Activated CD8-positive, alpha-beta T cell treated with anti-CD3 and anti-CD28 coated beads, Interleukin-2, amount 10 ng/mL, durations not matched to agents 7 days and 5 days (primary cell): ENCODE data around the gene ANKRD16. TPM values are rescaled to one million over a fixed set of nuclear protein-coding genes. Genes with fewer than 3 reads are reported as not detected.
A peak's percentile ranks its signal among the peaks of the same experiment; 100 is the strongest.

ENCODE experiments used
- ATAC-seq: fragments of 150-1000 bp; cut with Tn5 transposase; one replicate; pipeline ENCODE4 v1.10.0; 2021; ENCODE audit warnings: moderate library complexity
- CTCF ChIA-PET: fragments of 350-600 bp; sonication (Branson Sonifier 250); formaldehyde crosslinking; loops from one replicate; lab custom pipeline; 2021; ENCODE audit warnings: antibody characterized with exemption; lab: Charles Lee
- POLR2A ChIA-PET: fragments of 350-600 bp; sonication (Branson Sonifier 250); formaldehyde crosslinking; loops from one replicate; lab custom pipeline; 2021; ENCODE audit warnings: antibody characterized with exemption; lab: Charles Lee
- DNase-seq: peaks from one replicate; pipeline ENCODE4 v3.0.0-alpha.2; 2020
- H3K27ac Mint-ChIP-seq: one replicate; pipeline ENCODE4 v1.8.0; 2021; ENCODE audit warnings: mild to moderate bottlenecking, mixed read lengths
- H3K27me3 Mint-ChIP-seq: one replicate; pipeline ENCODE4 v1.8.0; 2021; ENCODE audit warnings: low read depth, mixed read lengths
- H3K36me3 Mint-ChIP-seq: one replicate; pipeline ENCODE4 v1.8.0; 2021; ENCODE audit warnings: low read depth, mixed read lengths
- H3K4me1 Mint-ChIP-seq: one replicate; pipeline ENCODE4 v1.8.0; 2021; ENCODE audit warnings: low read depth, mixed read lengths
- H3K4me3 Mint-ChIP-seq: one replicate; pipeline ENCODE4 v1.8.0; 2021; ENCODE audit warnings: mild to moderate bottlenecking, mixed read lengths
- H3K9me3 Mint-ChIP-seq: one replicate; pipeline ENCODE4 v1.8.0; 2022; ENCODE audit warnings: mixed read lengths; ENCODE audit not compliant: insufficient read depth
- total RNA-seq, 2 experiments: library from RNA; stranded (reverse); gene quantifications; one replicate each; pipeline ENCODE4 v1.2.3, GENCODE V29; 2021

Gene ANKRD16
- 1 to 10 TPM; 5.2 to 5.7 TPM for total RNA-seq

GRCh38 chr10:5889624-5890451 lies at the start of gene ANKRD16, which contains the start of gene FBH1:
Gene ANKRD16 (minus strand): TSS chr10:5889893. CDS start chr10:5889354, 539 bp downstream.
Gene FBH1 (plus strand): TSS chr10:5890243. CDS start chr10:5890346, 103 bp downstream.
- Mint-ChIP-seq H3K9me3 (no peaks in the 10 kb centered on the region), H3K4me3 (peak within 1 kb of the TSS; percentile 83), H3K27me3 (no peaks in the 10 kb centered on the region), H3K36me3 (peaks cover 22% of the 10 kb centered on the region), H3K4me1 (peaks cover 42% of the 10 kb centered on the region), H3K27ac (peak within 1 kb of the TSS; percentile 75)
- ATAC-seq = peak; percentile 87
- CTCF ChIA-PET = interaction anchor here (0.6 to 3.1 kb wide), 12 partner anchors 8 to 512 kb away, joined by 3 to 12 read pairs (median 4); partner anchors contain the start of gene IL15RA
- POLR2A ChIA-PET = interaction anchor here (0.6 to 2.6 kb wide), 4 partner anchors 14 to 87 kb away, joined by 4 to 14 read pairs (median 6); partner anchors contain the start of genes GDI2 and IL15RA
- peak; percentile 97 for DNase-seq

- Mint-ChIP-seq H3K36me3 (peaks cover 27% of the 10 kb centered on the region), H3K4me3 (no peak overlapping the region), H3K27me3 (no peaks in the 10 kb centered on the region), H3K9me3 (no peaks in the 10 kb centered on the region), H3K4me1 (no peaks in the 10 kb centered on the region), H3K27ac (no peak overlapping the region)
- no peak for DNase-seq
- ChIA-PET POLR2A (no interaction called here), CTCF (no interaction called here)
- ATAC-seq = no peak
Measured at GRCh38 chr10:5938291-5938690, 48.6 kb upstream of the ANKRD16 start.

DNA sequence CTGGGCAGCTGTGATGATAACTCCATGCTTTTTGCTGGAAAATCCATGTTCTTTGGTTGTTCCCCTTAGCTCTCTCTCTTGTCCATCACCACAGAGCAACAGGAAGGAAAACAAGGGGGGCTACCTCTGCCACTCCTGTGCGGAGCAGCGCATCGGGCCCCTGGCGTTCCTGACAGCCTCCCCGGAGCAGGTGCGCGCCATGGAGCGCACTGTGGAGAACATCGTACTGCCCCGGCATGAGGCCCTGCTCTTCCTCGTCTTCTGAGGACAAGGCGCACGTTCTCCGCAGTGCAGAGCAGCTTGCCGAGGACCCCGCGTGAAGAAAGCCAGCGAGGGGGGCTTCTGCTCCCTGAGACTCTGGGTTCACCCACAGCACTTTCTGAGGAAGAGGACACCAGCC lies 47.3 kb upstream of the ANKRD16 start:
- no peaks in the 10 kb centered on the region for H3K27me3 Mint-ChIP-seq
- no peak overlapping the region for H3K27ac Mint-ChIP-seq
- H3K4me3 Mint-ChIP-seq = no peak overlapping the region
- ATAC-seq = no peak
- H3K36me3 Mint-ChIP-seq = peaks cover 30% of the 10 kb centered on the region
- H3K9me3 Mint-ChIP-seq = no peaks in the 10 kb centered on the region
- DNase-seq = no peak
- no peaks in the 10 kb centered on the region for H3K4me1 Mint-ChIP-seq
- ChIA-PET CTCF (interaction anchor here (0.5 kb wide), 1 partner anchor 13 kb away, joined by 3 read pairs; no protein-coding TSS in a partner anchor), POLR2A (no interaction called here)

- no peaks in the 10 kb centered on the region for H3K27me3 Mint-ChIP-seq
- H3K4me1 Mint-ChIP-seq = no peaks in the 10 kb centered on the region
- POLR2A ChIA-PET = no interaction called here
- H3K27ac Mint-ChIP-seq = no peak overlapping the region
- H3K9me3 Mint-ChIP-seq = no peaks in the 10 kb centered on the region
- peaks cover 37% of the 10 kb centered on the region for H3K36me3 Mint-ChIP-seq
- ATAC-seq = no peak
- DNase-seq = no peak
- CTCF ChIA-PET = no interaction called here
- no peak overlapping the region for H3K4me3 Mint-ChIP-seq
Measured at GRCh38 chr10:5935628-5936027, 45.9 kb upstream of the ANKRD16 start.

DNA sequence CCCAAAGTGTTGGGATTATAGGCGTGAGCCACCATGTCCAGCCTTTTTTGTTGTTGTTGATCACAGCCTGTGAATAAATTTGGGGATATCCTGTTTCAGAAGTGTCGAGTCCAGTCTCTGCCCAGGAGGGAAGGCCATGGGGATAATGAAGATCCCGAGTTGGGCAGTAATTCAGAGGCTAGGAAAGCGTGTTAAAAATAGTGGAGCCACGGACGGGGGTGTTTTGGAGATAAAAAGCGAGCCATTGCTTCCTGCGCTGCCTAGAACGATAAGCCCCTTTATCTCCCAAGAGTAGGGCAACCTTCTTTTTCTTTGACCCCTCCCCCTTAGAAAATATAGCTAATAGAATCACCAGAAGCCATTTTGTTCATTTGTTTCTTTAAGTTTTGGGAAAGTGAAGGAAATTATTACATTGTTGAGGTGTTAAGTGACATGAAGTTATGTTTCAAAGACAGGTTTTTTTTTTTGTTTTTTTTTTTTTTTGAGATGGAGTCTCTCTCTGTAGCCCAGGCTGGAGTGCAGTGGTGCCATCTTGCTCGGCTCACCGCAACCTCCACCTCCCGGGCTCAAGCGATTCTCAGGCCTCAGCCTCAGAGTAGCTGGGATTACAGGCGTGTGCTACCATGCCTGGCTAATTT lies 44.3 kb upstream of the ANKRD16 start:
- CTCF ChIA-PET = no interaction called here
- H3K4me1 Mint-ChIP-seq = no peaks in the 10 kb centered on the region
- H3K9me3 Mint-ChIP-seq = no peaks in the 10 kb centered on the region
- no peaks in the 10 kb centered on the region for H3K27me3 Mint-ChIP-seq
- ATAC-seq (no peak), DNase-seq (no peak)
- H3K4me3 Mint-ChIP-seq = no peak overlapping the region
- peaks cover 46% of the 10 kb centered on the region for H3K36me3 Mint-ChIP-seq
- POLR2A ChIA-PET = no interaction called here
- H3K27ac Mint-ChIP-seq = no peak overlapping the region

GRCh38 chr10:5932345-5932744 lies 42.7 kb upstream of the ANKRD16 start:
- no peaks in the 10 kb centered on the region for H3K9me3 Mint-ChIP-seq
- H3K4me1 Mint-ChIP-seq = no peaks in the 10 kb centered on the region

GRCh38 chr10:5930272-5930671 lies 40.6 kb upstream of the ANKRD16 start:
- CTCF ChIA-PET = no interaction called here
- no peak for ATAC-seq
- Mint-ChIP-seq H3K4me1 (no peaks in the 10 kb centered on the region), H3K27ac (no peak overlapping the region), H3K4me3 (no peak overlapping the region), H3K36me3 (peaks cover 51% of the 10 kb centered on the region), H3K9me3 (no peaks in the 10 kb centered on the region), H3K27me3 (no peaks in the 10 kb centered on the region)
- DNase-seq = no peak
- POLR2A ChIA-PET = no interaction called here

More at GRCh38 chr10:5932345-5932744, 42.7 kb upstream of the ANKRD16 start:
- Mint-ChIP-seq H3K27me3 (no peaks in the 10 kb centered on the region), H3K36me3 (peaks cover 46% of the 10 kb centered on the region), H3K4me3 (no peak overlapping the region), H3K27ac (no peak overlapping the region)
- ATAC-seq (no peak), DNase-seq (no peak)
- ChIA-PET POLR2A (no interaction called here), CTCF (no interaction called here)

DNA sequence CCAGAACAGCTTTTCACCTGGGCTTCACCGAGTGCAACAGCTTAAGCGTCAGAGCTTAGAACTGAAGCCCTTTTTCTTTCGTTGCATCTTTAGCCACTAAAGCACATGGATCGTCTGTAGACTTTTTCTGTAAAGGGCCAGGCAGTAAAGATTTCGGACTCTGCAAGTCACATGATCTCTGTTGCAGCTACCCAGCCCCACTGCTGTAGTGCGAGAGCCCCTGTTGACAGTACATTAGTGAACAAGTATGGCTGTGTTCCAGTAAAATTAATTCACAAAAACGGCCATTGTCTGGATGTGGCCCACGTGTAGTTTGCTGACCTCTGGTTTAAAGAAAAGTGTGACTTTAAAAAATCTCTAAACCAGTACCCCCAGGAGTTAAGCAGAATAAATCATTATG lies 39.7 kb upstream of the ANKRD16 start:
- no peaks in the 10 kb centered on the region for H3K27me3 Mint-ChIP-seq
- no peaks in the 10 kb centered on the region for H3K4me1 Mint-ChIP-seq
- ATAC-seq = no peak
- peaks cover 51% of the 10 kb centered on the region for H3K36me3 Mint-ChIP-seq
- H3K4me3 Mint-ChIP-seq = no peak overlapping the region
- no peak overlapping the region for H3K27ac Mint-ChIP-seq
- no peak for DNase-seq
- ChIA-PET CTCF (no interaction called here), POLR2A (no interaction called here)
- no peaks in the 10 kb centered on the region for H3K9me3 Mint-ChIP-seq

DNA sequence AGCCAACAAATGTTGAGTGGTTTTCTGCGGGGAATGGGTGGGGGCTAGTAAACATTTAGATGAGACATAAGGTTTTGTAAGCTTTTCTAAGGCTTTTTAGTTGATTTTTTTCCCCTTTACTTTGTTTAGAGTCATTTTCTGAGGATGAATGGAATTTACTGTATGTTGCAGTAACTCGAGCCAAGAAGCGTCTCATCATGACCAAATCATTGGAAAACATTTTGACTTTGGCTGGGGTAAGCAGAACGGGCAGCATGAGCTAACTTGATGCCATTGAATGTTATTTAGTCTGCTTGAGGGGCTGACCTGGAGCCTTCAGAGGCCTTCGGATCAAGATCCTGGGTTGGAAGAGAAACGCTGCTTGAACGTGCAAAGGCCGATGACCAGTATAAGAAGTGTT lies 37.6 kb upstream of the ANKRD16 start:
- Mint-ChIP-seq H3K9me3 (no peaks in the 10 kb centered on the region), H3K4me3 (no peak overlapping the region), H3K36me3 (peaks cover 61% of the 10 kb centered on the region), H3K27ac (no peak overlapping the region), H3K4me1 (no peaks in the 10 kb centered on the region), H3K27me3 (no peaks in the 10 kb centered on the region)
- CTCF ChIA-PET = no interaction called here
- DNase-seq (no peak), ATAC-seq (no peak)
- POLR2A ChIA-PET = no interaction called here

GRCh38 chr10:5924889-5925288 lies 35.2 kb upstream of the ANKRD16 start:
- ChIA-PET POLR2A (no interaction called here), CTCF (no interaction called here)
- no peaks in the 10 kb centered on the region for H3K9me3 Mint-ChIP-seq
- no peaks in the 10 kb centered on the region for H3K27me3 Mint-ChIP-seq
- H3K4me1 Mint-ChIP-seq = no peaks in the 10 kb centered on the region
- ATAC-seq (no peak), DNase-seq (no peak)
- H3K27ac Mint-ChIP-seq = no peak overlapping the region
- peaks cover 67% of the 10 kb centered on the region for H3K36me3 Mint-ChIP-seq
- H3K4me3 Mint-ChIP-seq = no peak overlapping the region

DNA sequence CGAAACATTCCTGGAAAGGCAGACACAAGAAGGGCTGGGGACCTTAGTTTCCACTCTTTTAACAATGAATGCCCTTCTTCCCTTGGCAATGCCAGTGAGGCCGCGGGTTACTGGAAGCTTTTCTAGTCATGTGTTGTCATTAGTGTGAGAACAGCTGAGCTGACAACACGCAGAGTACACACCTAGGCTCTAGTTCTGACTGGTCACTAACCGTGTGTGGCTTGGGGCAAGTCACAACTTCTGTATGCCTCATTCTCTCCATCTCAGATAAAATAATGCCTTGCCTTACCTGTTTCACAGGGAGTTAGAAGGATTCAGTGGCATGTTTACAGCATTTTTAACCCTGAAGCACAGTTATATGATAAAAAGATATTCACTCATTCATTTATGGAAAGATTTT lies 32.1 kb upstream of the ANKRD16 start:
- POLR2A ChIA-PET = no interaction called here
- H3K27ac Mint-ChIP-seq = no peak overlapping the region
- H3K4me1 Mint-ChIP-seq = no peaks in the 10 kb centered on the region
- H3K27me3 Mint-ChIP-seq = no peaks in the 10 kb centered on the region
- H3K9me3 Mint-ChIP-seq = no peaks in the 10 kb centered on the region
- no peak overlapping the region for H3K4me3 Mint-ChIP-seq
- CTCF ChIA-PET = no interaction called here
- ATAC-seq = no peak
- no peak for DNase-seq
- H3K36me3 Mint-ChIP-seq = peaks cover 64% of the 10 kb centered on the region

DNA sequence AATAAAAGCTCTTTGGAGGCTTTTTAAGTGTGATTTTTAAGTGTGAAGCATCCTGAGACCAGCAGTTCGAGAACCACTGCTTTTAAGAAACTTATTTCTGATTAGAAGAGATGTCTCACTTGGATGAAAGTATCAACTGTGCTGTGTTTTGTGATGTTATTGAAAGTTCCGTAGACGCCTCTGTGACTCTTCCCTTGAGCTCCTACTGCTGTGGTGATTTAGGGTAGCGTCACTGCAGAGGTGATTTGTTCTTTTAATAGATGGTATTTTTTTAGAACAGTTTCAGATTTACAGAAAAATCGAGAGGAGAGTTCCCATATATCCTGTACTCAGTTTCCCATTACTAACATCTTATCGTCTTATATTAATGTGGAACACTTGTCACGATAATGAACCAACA lies 29.9 kb upstream of the ANKRD16 start:
- POLR2A ChIA-PET = no interaction called here
- Mint-ChIP-seq H3K27me3 (no peaks in the 10 kb centered on the region), H3K4me1 (no peaks in the 10 kb centered on the region), H3K9me3 (no peaks in the 10 kb centered on the region), H3K36me3 (peaks cover 71% of the 10 kb centered on the region), H3K4me3 (no peak overlapping the region), H3K27ac (no peak overlapping the region)
- ATAC-seq (no peak), DNase-seq (no peak)
- CTCF ChIA-PET = no interaction called here
